ENCODE results near the gene NCAPH2. TPM values are rescaled to one million over a fixed set of nuclear protein-coding genes. Genes with fewer than 3 reads are reported as not detected.
"Not testable (repeated sequence)": the region's sequence is repeated elsewhere in the genome, so short reads cannot be mapped to it uniquely, and the experiment has no call there.

NCAPH2 gene
- total RNA-seq, 1 donor from 2014 or later: 25.3 TPM

DNA sequence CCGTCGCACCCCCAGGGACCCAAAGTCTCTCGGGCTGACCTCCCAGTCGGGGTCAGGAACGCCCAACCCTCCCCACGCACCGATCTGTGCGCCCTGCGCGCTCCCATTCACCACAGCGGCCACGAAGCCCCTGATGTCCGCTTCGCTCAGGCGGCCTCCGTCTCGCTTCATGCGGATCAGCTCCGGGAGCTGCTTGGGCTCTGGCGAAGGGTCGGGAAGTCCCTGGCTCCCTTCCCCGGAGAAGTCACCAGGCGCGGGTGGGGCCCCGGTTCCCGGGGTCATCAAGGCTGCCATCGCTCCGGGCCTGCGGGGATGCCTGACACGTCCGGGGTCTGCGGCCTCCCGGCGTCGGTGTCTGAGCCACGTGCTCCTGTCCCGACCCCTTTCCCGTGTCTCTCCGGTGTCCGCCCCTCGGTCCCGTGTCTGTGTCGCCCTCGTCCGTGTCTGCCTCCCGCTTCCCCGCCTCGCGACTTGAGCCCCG lies 21.4 kb downstream of the NCAPH2 start:
- no peak for DNase-seq (ENCODE audit: low read depth)

DNA sequence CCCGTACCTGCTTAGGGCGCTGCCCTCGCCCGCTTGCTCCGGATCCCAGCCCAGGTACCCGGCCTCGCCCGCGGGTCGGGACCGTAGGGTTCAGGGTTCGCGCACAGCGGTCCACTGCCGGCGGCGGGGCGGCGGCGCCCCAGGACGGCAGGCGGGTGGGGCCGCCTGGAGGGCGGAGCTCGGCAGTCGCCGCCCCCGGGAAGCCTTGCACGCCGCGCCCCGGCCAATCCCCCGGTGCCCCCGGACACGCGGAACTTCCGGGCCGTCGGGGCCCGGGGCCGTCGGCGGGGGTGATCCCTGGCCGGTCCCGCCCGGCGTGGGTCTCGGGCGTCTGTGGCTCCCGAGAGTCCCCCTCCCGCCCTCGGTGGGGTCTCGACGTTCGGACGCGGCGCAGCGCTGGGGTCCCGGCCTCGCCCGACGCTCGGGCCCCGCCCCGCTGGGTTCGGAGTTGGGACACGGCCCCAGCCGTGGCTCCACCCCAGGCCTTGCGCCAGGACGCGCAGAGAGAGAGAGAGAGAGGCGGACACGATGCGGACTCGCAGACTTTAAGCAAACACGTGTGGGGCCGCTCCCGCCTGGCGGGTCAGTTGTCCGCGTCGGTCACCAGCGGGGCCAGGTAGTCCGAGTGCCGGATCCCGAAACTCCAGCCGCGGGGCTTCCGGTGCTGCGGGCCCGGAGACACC lies 22.0 kb downstream of the NCAPH2 start, which contains the start of gene TYMP:
TYMP (minus strand) TSS at position 116 of the 683 bp plus-strand sequence. CDS start 303 bp downstream, outside the sequence.
- DNase-seq (ENCODE audit: low read depth): peak; percentile 45

DNA sequence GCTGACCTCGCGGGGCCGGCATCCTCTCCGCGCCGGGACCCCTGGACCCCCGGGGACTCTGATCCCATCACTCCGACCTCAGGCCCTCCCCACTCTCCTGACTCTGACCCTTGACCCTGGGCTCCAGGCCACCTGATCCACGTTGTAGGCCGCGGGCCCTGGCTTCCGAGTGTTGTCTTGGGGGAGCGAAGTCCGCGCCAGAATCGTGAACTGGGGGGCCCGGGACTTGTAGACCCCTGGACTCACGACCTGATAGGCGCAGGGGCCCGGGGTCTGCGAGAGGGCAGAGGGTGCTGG lies 22.5 kb downstream of the NCAPH2 start:
- no peak for DNase-seq (ENCODE audit: low read depth)

DNA sequence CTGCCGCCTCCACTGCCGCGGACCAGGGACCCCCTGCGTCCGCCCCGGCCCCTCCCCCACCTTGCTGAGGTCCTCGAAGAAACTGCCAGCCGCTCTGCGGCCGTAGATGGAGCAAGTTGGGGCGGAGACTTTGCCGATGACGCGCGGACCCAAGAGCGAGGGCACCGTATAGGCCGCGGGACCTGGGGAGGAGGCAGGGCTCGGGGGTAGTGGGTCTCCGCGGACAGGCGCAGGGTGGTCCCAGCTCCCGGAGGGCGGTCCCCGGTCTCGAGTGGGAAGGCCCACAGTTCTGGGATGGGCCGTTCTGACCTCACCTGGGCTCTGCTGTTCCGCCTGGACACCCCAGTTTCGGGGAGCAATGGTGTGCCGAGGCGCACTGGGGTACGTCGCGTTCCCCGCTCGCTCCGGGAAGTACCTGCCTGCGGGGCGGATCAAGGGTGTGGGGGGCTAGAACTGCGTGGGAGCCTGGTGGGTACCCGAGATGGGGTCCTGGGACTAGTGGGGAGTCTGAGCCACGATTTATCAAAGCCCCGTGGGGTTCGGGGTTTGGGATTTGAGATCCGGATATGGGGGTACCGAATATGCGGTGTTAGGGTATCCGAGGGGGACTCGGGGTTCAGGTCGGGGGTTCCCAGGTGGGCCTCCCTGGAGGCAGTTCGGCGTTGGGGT lies 23.0 kb downstream of the NCAPH2 start:
- DNase-seq (ENCODE audit: low read depth): peak; percentile 48

GRCh38 chr22:50531546-50531961 lies 23.5 kb downstream of the NCAPH2 start:
- DNase-seq (ENCODE audit: low read depth): no peak

- peak; percentile 53 for DNase-seq (ENCODE audit: low read depth)
These were observed 24.1 kb downstream of the NCAPH2 start for GRCh38 chr22:50531962-50532674.

GRCh38 chr22:50532824-50533796 lies 25.1 kb downstream of the NCAPH2 start:
- no peak for DNase-seq (ENCODE audit: low read depth)

DNA sequence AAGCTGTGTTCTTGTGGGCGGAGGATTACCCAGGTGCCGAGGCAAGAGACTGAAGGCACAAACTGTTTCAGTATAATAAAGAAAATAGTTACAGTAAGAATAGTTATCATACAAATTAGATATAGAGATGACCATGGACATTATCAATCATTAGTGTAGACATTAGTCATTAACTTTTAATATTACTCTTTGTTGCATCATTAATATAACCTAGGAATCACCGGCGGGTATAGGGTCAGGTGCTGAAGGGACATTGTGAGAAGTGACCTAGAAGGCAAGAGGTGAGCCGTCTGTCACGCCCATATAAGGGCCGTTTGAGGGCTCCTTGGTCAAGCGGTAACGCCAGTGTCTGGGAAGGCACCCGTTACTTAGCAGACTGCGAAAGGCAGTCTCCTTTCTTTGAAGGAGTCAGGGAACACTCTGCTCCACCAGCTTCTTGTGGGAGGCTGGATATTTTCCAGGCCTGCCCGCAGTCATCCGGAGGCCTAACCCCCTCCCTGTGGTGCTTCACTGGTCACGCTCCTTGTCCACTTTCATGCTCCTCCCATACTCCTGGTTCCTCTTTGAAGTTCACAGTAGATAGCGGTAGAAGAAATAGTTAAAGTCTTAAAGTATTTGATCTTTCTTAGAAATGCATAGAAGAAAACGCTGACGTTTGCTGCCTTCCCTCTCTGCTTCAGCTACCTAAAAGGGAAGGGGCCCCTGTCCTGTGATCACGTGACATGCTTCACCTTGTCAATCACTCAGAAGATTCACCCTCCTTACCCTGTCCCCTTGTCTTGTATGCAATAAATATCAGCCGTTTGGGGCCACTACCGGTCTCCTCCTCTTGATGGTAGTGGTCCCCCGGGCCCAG lies 26.1 kb downstream of the NCAPH2 start:
- DNase-seq (ENCODE audit: low read depth): not testable (repeated sequence)

- no peak for DNase-seq (ENCODE audit: low read depth)
These were observed 27.1 kb downstream of the NCAPH2 start for GRCh38 chr22:50535113-50535512.

- DNase-seq (ENCODE audit: low read depth): no peak
These were observed 28.2 kb downstream of the NCAPH2 start for GRCh38 chr22:50536226-50536625.

- DNase-seq (ENCODE audit: low read depth): no peak
These were observed 29.7 kb downstream of the NCAPH2 start for GRCh38 chr22:50537765-50538164.

DNA sequence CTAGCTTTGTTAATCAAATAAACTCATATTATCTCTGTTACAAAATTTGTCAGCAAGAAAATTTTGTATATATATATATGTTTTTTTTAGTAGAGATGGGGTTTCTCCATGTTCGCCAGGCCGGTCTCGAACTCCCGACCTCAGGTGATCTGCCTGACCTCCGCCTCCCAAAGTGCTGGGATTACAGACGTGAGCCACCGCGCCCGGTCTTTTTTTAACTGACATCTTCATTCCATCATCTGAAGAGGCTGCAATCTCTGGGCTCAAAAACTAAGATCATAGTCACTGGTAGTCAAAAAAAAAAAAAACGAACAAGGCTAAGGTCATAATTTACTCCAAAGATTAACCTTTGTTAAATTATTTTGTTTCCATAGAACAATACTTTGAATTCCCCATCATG lies 32.4 kb downstream of the NCAPH2 start:
- DNase-seq (ENCODE audit: low read depth): no peak

GRCh38 chr22:50541667-50542026 lies 33.6 kb downstream of the NCAPH2 start:
- not testable (repeated sequence) for DNase-seq (ENCODE audit: low read depth)

DNA sequence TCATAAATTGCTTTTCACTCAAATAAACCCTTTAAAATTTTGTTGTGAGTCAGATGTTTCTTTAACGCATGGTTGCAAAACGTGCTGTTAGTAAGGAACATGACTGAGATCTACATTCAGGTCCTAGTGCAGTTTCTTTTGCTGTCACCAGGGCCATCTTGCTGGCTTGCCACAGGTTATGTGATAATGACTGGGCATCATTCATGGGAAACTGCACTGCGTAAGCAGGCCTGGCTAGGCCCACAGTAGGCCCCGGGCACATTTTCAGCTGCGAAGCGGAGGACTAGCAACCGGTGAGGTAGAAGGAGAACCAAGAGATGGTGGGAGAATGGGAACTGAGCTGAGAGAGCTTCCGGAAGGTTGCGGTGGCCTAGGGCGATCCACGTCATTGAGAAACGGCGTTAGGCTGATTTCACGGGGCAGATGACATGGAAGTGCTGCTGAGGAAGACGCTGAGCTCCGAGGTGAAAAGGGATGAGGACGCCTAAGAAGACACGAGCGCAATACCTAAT lies 34.4 kb downstream of the NCAPH2 start:
- DNase-seq (ENCODE audit: low read depth): no peak

DNA sequence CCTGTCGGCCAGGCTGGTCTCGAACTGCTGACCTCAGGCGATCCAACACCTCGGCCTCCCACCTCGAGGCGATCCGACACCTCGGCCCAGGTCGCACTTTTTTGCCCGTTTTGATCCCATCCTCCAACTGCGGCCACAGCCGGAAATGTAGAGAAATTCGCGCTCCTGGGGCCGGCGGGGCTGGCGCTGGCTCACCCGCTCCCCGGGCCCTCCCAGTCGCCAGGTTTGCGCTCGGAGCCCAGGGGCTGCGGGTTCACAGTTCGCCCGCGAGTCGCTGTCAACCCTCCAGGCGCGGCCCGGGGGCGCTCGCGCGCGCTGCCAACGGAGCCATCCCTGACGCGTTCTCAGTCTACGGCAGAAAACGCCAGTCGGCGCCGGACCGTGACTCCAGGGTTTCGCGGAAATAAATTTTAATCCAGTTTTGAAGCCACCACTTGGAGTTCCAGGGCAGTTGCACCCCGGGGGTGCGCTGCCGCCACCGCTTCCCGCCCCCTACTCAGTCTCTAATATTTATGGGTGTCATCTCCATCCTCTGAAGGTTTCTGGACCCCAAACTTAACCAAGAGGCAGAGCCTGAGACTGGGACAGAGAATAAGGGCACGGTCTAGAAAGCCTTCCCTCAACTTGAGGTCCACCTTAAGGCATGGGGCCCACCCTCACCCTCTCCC lies 36.2 kb downstream of the NCAPH2 start:
- DNase-seq (ENCODE audit: low read depth): no peak

DNA sequence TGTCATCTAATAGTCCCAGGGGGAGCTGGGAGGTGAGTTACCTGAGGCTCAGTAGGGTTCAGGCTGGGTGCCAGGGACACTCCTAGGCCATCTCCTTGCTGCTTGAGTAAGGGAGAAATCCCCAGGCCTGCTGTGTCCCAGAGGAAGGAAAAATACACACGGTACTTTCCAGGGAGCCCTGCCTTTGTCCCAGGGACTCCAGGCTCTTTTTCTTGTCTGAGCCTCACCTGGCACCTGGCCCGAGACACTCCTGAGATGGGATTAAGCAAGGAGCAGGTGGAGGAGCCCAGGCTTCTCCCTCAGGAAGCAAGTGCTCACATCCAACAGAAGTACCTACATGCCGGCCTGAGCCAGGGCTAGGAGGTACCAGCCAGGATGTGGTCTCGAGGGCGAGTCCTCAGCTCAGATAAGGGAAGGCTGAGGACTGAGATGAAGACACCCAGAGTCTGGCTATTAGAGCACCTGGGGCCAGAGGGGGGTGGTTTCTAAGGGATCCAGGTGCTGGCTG lies 36.8 kb downstream of the NCAPH2 start:
- DNase-seq (ENCODE audit: low read depth): no peak

GRCh38 chr22:50545522-50546325 lies 37.7 kb downstream of the NCAPH2 start, which contains the start of gene KLHDC7B:
Gene KLHDC7B (plus strand): TSS chr22:50545899. CDS start chr22:50546244, 345 bp downstream.
- no peak for DNase-seq (ENCODE audit: low read depth)
